Psoas muscle (tissue), 8 donors: ENCODE measurements around the gene PON2. TPM values are rescaled to one million over a fixed set of nuclear protein-coding genes. Genes with fewer than 3 reads are reported as not detected.

Experiments
- ATAC-seq, 4 donors: fragments of 200-7000 bp; cut with Tn5 transposase; one replicate each; pipeline ENCODE4 v1.9.1; 2020; ENCODE audit warnings: moderate library complexity in 3 of 4, mild to moderate bottlenecking in 2 of 4
- DNase-seq, 2 donors: peaks; one replicate each; pipeline ENCODE4 v3.0.0-alpha.2; 2020
- H3K27ac ChIP-seq: fragments of 200-600 bp; one replicate; pipeline ENCODE4 v1.8.0; 2022
- H3K27me3 ChIP-seq, 3 donors: fragments of 200-600 bp in 1 of 3; one replicate each; pipeline versions ENCODE4 v1.6.1 to v1.8.0; 2013 to 2022; ENCODE audit warnings: low read length in 2 of 3, mild to moderate bottlenecking in 2 of 3, moderate library complexity in 1 of 3; ENCODE audit not compliant: insufficient read depth in 3 of 3
- H3K36me3 ChIP-seq, 2 donors: fragments of 200-600 bp in 1 of 2; one replicate each; pipeline versions ENCODE4 v1.6.1 to v1.8.0; 2013 to 2022; ENCODE audit warnings: low read depth in 1 of 2, mild to moderate bottlenecking in 1 of 2, moderate library complexity in 1 of 2; ENCODE audit not compliant: insufficient read depth in 1 of 2
- H3K4me1 ChIP-seq: fragments of 200-600 bp; one replicate; pipeline ENCODE4 v1.8.0; 2022
- H3K4me3 ChIP-seq: fragments of 200-600 bp; one replicate; pipeline ENCODE4 v1.8.0; 2022; ENCODE audit warnings: mild to moderate bottlenecking
- H3K9me3 ChIP-seq: fragments of 200-600 bp; one replicate; pipeline ENCODE4 v1.8.0; 2022
- WGBS, 3 donors: extraction: QIAGEN DNeasy Blood & Tissue Kit; methylation state at CpG; one replicate each; pipeline versions ENCODE4 v1.1.6 to v1.1.7; 2013; 5-methylcytosine and 5-hydroxymethylcytosine counted together
- intact Hi-C, 2 donors: fragments of 100-400 bp; cut with DNase I; formaldehyde crosslinking; loops; one replicate each; pipeline versions ENCODE4 v1.11.0 to v1.14.2; 2022
- polyA plus RNA-seq, 3 donors: library from polyadenylated mRNA; stranded (reverse); fragments of 200-250 nt; gene quantifications; one replicate each; pipeline ENCODE4 v1.2.3, GENCODE V29; 2013
- total RNA-seq, 4 donors: library from RNA; stranded (reverse); fragmentation: NEBNext Ultra II Directional in 2 of 4; extraction: Animal tissue kit (Norgen Biotek cat#: 25700) in 2 of 4; gene quantifications; one replicate each; pipeline versions ENCODE4 v1.2.1 to v1.2.4, GENCODE V29; 2021 to 2023
- TF ChIP-seq, protein P1 (sequence below): fragments of 200-600 bp; IDR thresholded peaks from one replicate; pipeline ENCODE4 v1.8.0; 2022; ENCODE audit warnings: antibody characterized with exemption
- donor health status: healthy with polysubstance abuse.
- donor health status: DM: no; HTN: no; CAD: no; lungs with moderate emphysema.
- donor health status: Bipolar disorder and iron deficiency.
- donor health status: healthy.
- donor health status: DM: yes; HTN: yes; CAD: no.
- donor health status: DM: no; HTN: no; CAD: no.
- donor health status: DM: no; HTN: no; CAD: no.
- donor health status: DM: yes; HTN: yes; CAD: no.

The PON2 gene
- total and polyA plus RNA-seq, 7 donors: 10.8 to 25.2 (median 14.5) TPM

DNA sequence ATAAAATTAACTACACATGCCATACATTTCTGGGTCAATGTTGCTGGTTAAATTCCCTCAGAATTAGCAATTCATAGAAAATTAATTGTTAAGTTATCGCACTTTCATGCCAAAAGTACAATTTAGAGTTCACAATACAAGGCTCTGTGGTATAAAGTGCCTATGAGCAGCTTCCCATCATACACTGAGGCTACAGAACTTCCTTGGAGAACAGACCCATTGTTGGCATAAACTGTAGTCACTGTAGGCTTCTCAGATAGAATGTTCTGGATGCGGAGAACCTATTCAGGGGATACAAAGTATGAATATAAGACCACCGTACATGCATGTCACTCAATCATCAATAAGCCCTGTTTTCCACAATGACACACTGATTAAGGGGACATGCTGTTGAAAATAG lies 29.6 kb downstream of the PON2 start:
- Histone ChIP-seq H3K9me3 (no peaks in the 10 kb centered on the region), H3K27ac (no peak overlapping the region), H3K4me3 (no peak overlapping the region), H3K27me3 (no peaks in the 10 kb centered on the region), H3K4me1 (no peaks in the 10 kb centered on the region), H3K36me3 (peaks cover 3 to 61% of the 10 kb centered on the region in 2 donors)
- intact Hi-C loops: no loop called here
- 92 to 97% (median 96%) methylated on average over 3 of the region's 3 CpGs for WGBS, 3 donors
- ATAC-seq (no peak), DNase-seq (no peak)
- TF ChIP-seq, protein P1, sequence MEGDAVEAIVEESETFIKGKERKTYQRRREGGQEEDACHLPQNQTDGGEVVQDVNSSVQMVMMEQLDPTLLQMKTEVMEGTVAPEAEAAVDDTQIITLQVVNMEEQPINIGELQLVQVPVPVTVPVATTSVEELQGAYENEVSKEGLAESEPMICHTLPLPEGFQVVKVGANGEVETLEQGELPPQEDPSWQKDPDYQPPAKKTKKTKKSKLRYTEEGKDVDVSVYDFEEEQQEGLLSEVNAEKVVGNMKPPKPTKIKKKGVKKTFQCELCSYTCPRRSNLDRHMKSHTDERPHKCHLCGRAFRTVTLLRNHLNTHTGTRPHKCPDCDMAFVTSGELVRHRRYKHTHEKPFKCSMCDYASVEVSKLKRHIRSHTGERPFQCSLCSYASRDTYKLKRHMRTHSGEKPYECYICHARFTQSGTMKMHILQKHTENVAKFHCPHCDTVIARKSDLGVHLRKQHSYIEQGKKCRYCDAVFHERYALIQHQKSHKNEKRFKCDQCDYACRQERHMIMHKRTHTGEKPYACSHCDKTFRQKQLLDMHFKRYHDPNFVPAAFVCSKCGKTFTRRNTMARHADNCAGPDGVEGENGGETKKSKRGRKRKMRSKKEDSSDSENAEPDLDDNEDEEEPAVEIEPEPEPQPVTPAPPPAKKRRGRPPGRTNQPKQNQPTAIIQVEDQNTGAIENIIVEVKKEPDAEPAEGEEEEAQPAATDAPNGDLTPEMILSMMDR: no peak

DNA sequence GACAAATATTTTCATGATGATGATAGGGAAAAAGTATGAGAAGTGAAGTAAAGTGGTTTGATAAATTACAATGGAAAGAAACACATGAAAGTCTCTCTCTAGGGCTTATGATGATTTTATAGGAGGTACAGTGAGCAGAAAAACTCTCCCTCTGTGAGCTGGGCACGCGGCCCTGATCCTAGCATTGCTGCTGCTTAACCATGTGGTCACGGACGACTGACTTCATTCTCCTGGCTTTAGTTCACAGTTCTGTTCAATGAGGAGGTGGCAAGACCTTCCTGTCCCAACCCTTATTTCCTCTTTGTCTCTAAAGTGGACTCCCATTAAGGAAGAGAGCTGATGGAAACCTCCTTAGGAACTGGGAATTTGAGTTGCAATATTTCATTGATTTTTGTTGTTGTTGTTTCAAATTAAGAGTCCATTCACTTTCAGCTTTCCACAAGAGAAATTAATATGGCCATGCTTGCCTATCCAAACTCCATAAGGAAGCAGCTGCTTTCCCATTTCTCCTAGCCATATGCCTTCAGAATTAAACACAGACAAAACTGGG lies 30.4 kb downstream of the PON2 start:
- Histone ChIP-seq H3K4me1 (no peaks in the 10 kb centered on the region), H3K36me3 (peaks cover 3 to 53% of the 10 kb centered on the region in 2 donors), H3K9me3 (no peaks in the 10 kb centered on the region), H3K4me3 (no peak overlapping the region), H3K27ac (no peak overlapping the region), H3K27me3 (no peaks in the 10 kb centered on the region)
- intact Hi-C loops: no loop called here
- TF ChIP-seq, protein P1: no peak
- 30 to 32% (median 31%) methylated on average over 4 of the region's 4 CpGs for WGBS, 3 donors
- no peak for DNase-seq
- peak in 1 of 4 donors; percentile 44 for ATAC-seq

DNA sequence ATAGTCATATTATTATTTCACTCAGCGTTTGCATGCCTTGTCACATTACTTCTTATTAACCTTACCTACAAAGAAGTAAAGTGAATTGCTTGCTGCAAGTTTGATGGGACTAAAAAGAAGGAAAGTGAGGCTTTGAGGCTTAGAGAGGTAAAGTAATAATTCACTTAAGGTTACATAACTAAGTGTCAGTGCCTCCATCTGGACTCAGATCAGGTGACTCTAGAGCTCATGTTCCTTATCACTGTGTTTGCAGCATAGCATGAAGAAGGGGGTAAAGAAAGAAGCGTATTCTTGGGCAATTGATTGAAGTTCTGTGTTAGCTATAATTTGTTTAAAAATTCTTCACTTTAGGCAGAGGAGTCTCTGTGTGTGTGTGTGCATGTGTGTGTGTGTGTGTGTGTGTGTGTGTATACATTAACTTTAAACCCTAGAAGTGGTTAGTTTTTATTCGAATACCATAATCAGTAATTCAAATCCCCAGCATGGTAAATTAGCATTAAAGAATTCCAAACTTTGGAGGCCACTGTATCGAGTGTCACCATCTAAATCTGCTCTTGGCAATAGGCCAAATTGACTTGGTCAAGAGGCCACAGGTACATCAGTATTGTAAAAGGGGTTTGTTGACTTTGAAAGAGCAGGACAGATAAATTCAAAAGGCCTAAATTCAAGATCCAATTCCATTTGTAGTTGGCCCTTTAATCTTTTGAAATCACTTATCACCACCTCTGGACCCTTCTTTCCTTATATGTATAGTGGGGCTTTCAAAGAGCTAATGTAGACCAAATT lies 36.5 kb downstream of the PON2 start:
- TF ChIP-seq, protein P1: no peak
- no peak for DNase-seq
- Histone ChIP-seq H3K4me1 (no peaks in the 10 kb centered on the region), H3K27ac (no peak overlapping the region), H3K9me3 (no peaks in the 10 kb centered on the region), H3K4me3 (no peak overlapping the region), H3K36me3 (peaks cover 0 to 5% of the 10 kb centered on the region in 2 donors), H3K27me3 (peaks cover 0 to 5% (median 0%) of the 10 kb centered on the region in 3 donors)
- 67 to 76% (median 72%) methylated on average over 4 of the region's 4 CpGs for WGBS, 3 donors
- intact Hi-C loops: no loop called here
- ATAC-seq: no peak

DNA sequence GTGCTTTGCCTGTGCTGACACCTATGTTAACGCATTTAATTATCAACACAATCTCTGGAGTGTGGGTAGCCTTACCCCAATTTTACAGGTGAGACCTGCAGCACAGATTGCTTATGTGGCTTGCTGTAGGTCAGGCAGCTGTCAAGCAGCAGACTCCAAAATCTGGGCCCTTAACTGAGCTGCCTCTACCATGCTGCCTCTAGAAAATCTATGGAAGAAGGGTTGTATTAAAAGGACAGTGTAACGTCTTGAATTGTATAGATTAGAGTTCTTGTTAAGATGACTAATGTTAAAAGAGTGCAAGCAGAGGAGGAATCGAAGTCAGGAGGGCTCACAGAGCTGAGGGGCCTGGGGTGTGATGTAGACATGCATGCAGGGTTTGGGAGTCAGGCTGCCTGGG lies 37.4 kb downstream of the PON2 start:
- 86 to 93% (median 88%) methylated on average over 3 of the region's 3 CpGs for whole genome bisulfite sequencing, 3 donors

More for the DNA sequence above, 37.4 kb downstream of the PON2 start:
- Histone ChIP-seq H3K27me3 (peaks cover 0 to 5% (median 0%) of the 10 kb centered on the region in 3 donors), H3K9me3 (no peaks in the 10 kb centered on the region), H3K27ac (no peak overlapping the region), H3K36me3 (no peaks in the 10 kb centered on the region), H3K4me1 (no peaks in the 10 kb centered on the region), H3K4me3 (no peak overlapping the region)
- no peak for DNase-seq
- TF ChIP-seq, protein P1: no peak
- intact Hi-C loops: no loop called here
- no peak for ATAC-seq
